Left lung (tissue), 10 donors: ENCODE measurements around the gene SEBOX. TPM values are rescaled to one million over a fixed set of nuclear protein-coding genes. Genes with fewer than 3 reads are reported as not detected.

Source experiments
- ATAC-seq: fragments of 200-7000 bp; cut with Tn5 transposase; one replicate; pipeline ENCODE4 v1.9.1; 2020; ENCODE audit warnings: moderate library complexity
- DNase-seq, 4 donors: peaks; one replicate each; pipeline ENCODE4 v3.0.0-alpha.2; 2013 to 2020
- H3K27ac ChIP-seq, 2 donors: fragments of 200-600 bp; sonication (generic) in 1 of 2; one replicate each; pipeline versions ENCODE4 v1.5.0 to v1.8.0; 2020 to 2021
- H3K27me3 ChIP-seq, 2 donors: fragments of 200-600 bp; sonication (generic) in 1 of 2; one replicate each; pipeline versions ENCODE4 v1.5.0 to v1.8.0; 2020 to 2021
- H3K36me3 ChIP-seq, 2 donors: fragments of 200-600 bp; sonication (generic) in 1 of 2; one replicate each; pipeline versions ENCODE4 v1.5.0 to v1.8.0; 2020 to 2021
- H3K4me1 ChIP-seq, 2 donors: fragments of 200-600 bp; one replicate each; pipeline ENCODE4 v1.8.0; 2021
- H3K4me3 ChIP-seq, 2 donors: fragments of 200-600 bp; sonication (generic) in 1 of 2; one replicate each; pipeline versions ENCODE4 v1.5.0 to v1.8.0; 2020 to 2021; ENCODE audit warnings: mild to moderate bottlenecking in 1 of 2
- H3K9me3 ChIP-seq, 2 donors: fragments of 200-600 bp; sonication (generic) in 1 of 2; one replicate each; pipeline versions ENCODE4 v1.5.0 to v1.8.0; 2020 to 2021
- CTCF ChIP-seq, 2 donors: fragments of 200-600 bp; sonication (generic) in 1 of 2; IDR thresholded peaks; one replicate each; pipeline versions ENCODE4 v1.5.0 to v1.8.0; 2021; ENCODE audit warnings: antibody characterized with exemption in 2 of 2
- intact Hi-C, 2 donors: fragments of 100-400 bp; cut with DNase I; formaldehyde crosslinking; loops; one replicate each; pipeline versions ENCODE4 v1.11.2 to v1.14.2; 2022
- polyA plus RNA-seq, 6 donors: library from polyadenylated mRNA; unstranded; fragments of 120-200 nt; gene quantifications; one replicate each; pipeline ENCODE4 v1.2.1, GENCODE V29; 2013; ENCODE audit not compliant: insufficient read length in 6 of 6
- total RNA-seq, 2 donors: library from RNA; stranded (reverse); fragmentation: NEBNext Ultra II Directional; extraction: Animal tissue kit (Norgen Biotek cat#: 25700); gene quantifications; one replicate each; pipeline ENCODE4 v1.2.1, GENCODE V29; 2021
- donor health status: DM: no; HTN: yes; CAD: no.
- donor health status: DM: no; HTN: no; CAD: no.

SEBOX gene
- total and polyA plus RNA-seq, 8 donors: not detected

GRCh38 chr17:28367641-28368305 is 2.8 kb upstream of the SEBOX start:
- DNase-seq (no peak), ATAC-seq (no peak)
- Histone ChIP-seq H3K4me1 (peaks cover 6 to 28% of the 10 kb centered on the region in 2 donors), H3K36me3 (peaks cover 0 to 26% of the 10 kb centered on the region in 2 donors), H3K27ac (no peak overlapping the region), H3K27me3 (peaks cover 0 to 23% of the 10 kb centered on the region in 2 donors), H3K4me3 (no peak overlapping the region), H3K9me3 (no peaks in the 10 kb centered on the region)
- intact Hi-C loops: no loop called here
- TF ChIP-seq CTCF (IDR thresholded peaks at IDR 0.05): no peak

GRCh38 chr17:28366605-28367004 is 1.6 kb upstream of the SEBOX start:
- Histone ChIP-seq H3K4me1 (peaks cover 0 to 16% of the 10 kb centered on the region in 2 donors), H3K4me3 (no peak overlapping the region), H3K27ac (no peak overlapping the region), H3K9me3 (no peaks in the 10 kb centered on the region), H3K27me3 (peaks cover 0 to 11% of the 10 kb centered on the region in 2 donors), H3K36me3 (peaks cover 0 to 37% of the 10 kb centered on the region in 2 donors)
- intact Hi-C loops: no loop called here
- no peak for TF ChIP-seq CTCF (IDR thresholded peaks at IDR 0.05)
- ATAC-seq: no peak
- no peak for DNase-seq

GRCh38 chr17:28365487-28365886 is 488 bp upstream of the SEBOX start:
- intact Hi-C loops: no loop called here

GRCh38 chr17:28363776-28364650 is 986 bp downstream of the SEBOX start:
- H3K36me3 ChIP-seq: peaks cover 0 to 63% of the 10 kb centered on the region in 2 donors
- intact Hi-C loops: no loop called here
- no peaks in the 10 kb centered on the region for H3K27me3 ChIP-seq
- no peak overlapping the region for H3K27ac ChIP-seq
- peaks cover 0 to 2% of the 10 kb centered on the region in 2 donors for H3K4me1 ChIP-seq
- ATAC-seq (no peak), DNase-seq (no peak)
- no peaks in the 10 kb centered on the region for H3K9me3 ChIP-seq
- no peak overlapping the region for H3K4me3 ChIP-seq
- TF ChIP-seq CTCF (IDR thresholded peaks at IDR 0.05): no peak

More at GRCh38 chr17:28365487-28365886, 488 bp upstream of the SEBOX start:
- Histone ChIP-seq H3K9me3 (no peaks in the 10 kb centered on the region), H3K36me3 (peaks cover 0 to 48% of the 10 kb centered on the region in 2 donors), H3K4me3 (no peak overlapping the region), H3K27me3 (peaks cover 0 to under 1% of the 10 kb centered on the region in 2 donors), H3K27ac (no peak overlapping the region), H3K4me1 (peaks cover 0 to 6% of the 10 kb centered on the region in 2 donors)
- no peak for TF ChIP-seq CTCF (IDR thresholded peaks at IDR 0.05)
- DNase-seq (no peak), ATAC-seq (no peak)

- Histone ChIP-seq H3K27me3 (no peaks in the 10 kb centered on the region), H3K27ac (no peak overlapping the region), H3K4me1 (peaks cover 6 to 10% of the 10 kb centered on the region in 2 donors), H3K9me3 (no peaks in the 10 kb centered on the region), H3K4me3 (no peak overlapping the region), H3K36me3 (peaks cover 0 to 66% of the 10 kb centered on the region in 2 donors)
- TF ChIP-seq CTCF (IDR thresholded peaks at IDR 0.05): no peak
- no peak for DNase-seq
- no peak for ATAC-seq
- intact Hi-C loops: no loop called here
Observed at GRCh38 chr17:28363186-28363585, 1.8 kb downstream of the SEBOX start.
